HFF-Myc (cell line): ENCODE data around the gene CIDEC.
"Not testable (repeated sequence)": the region's sequence is repeated elsewhere in the genome, so short reads cannot be mapped to it uniquely, and the experiment has no call there.

Experiments
- DNase-seq: peaks from one replicate; pipeline ENCODE4 v3.0.0-alpha.2; 2011; ENCODE audit warnings: low read depth; ENCODE audit errors: extremely low read depth
- H3K4me3 ChIP-seq: replicated peaks from 2 replicates; pipeline ENCODE4 v1.5.1; 2011; ENCODE audit warnings: low read depth, mild to moderate bottlenecking, control low read depth, low read length
- TF ChIP-seq, protein P1 (sequence below): IDR thresholded peaks from 2 replicates; pipeline ENCODE4 v1.5.1; 2012; ENCODE audit warnings: mild to moderate bottlenecking, low read depth, low read length, control low read depth; ENCODE audit errors: missing control alignments

The CIDEC gene

DNA sequence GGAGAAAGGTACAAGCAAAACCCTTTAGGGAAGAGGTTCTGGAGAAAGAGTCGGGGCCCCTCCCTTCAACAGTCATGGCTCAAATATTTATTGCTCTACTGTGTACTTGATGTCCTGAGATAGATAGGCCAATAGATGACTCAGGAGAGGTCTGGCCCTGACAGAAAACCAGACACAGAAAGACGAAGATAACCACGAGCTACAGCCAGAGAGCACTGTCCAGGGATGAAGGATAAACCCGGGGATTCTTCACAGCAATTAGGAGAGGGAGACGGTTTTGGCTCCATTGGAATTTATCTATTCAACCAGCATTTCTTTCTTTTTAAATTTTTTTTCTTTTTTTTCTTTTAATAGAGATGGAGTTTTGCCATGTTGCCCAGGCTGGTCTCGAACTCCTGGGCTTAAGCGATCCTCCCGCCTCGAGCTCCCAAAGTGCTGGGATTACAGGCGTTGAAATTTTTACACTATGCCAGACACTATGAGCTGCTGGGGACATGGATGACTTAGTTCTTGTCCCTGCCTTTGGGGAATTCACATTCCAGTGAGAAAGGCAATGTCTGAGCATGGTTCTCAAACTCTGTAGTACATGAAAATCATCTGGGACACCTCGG, 4.6 kb upstream of the CIDEC start:
- TF ChIP-seq, protein P1, sequence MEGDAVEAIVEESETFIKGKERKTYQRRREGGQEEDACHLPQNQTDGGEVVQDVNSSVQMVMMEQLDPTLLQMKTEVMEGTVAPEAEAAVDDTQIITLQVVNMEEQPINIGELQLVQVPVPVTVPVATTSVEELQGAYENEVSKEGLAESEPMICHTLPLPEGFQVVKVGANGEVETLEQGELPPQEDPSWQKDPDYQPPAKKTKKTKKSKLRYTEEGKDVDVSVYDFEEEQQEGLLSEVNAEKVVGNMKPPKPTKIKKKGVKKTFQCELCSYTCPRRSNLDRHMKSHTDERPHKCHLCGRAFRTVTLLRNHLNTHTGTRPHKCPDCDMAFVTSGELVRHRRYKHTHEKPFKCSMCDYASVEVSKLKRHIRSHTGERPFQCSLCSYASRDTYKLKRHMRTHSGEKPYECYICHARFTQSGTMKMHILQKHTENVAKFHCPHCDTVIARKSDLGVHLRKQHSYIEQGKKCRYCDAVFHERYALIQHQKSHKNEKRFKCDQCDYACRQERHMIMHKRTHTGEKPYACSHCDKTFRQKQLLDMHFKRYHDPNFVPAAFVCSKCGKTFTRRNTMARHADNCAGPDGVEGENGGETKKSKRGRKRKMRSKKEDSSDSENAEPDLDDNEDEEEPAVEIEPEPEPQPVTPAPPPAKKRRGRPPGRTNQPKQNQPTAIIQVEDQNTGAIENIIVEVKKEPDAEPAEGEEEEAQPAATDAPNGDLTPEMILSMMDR, result no peak
- no peak overlapping the region for H3K4me3 ChIP-seq
- peak; percentile 60 for DNase-seq

DNA sequence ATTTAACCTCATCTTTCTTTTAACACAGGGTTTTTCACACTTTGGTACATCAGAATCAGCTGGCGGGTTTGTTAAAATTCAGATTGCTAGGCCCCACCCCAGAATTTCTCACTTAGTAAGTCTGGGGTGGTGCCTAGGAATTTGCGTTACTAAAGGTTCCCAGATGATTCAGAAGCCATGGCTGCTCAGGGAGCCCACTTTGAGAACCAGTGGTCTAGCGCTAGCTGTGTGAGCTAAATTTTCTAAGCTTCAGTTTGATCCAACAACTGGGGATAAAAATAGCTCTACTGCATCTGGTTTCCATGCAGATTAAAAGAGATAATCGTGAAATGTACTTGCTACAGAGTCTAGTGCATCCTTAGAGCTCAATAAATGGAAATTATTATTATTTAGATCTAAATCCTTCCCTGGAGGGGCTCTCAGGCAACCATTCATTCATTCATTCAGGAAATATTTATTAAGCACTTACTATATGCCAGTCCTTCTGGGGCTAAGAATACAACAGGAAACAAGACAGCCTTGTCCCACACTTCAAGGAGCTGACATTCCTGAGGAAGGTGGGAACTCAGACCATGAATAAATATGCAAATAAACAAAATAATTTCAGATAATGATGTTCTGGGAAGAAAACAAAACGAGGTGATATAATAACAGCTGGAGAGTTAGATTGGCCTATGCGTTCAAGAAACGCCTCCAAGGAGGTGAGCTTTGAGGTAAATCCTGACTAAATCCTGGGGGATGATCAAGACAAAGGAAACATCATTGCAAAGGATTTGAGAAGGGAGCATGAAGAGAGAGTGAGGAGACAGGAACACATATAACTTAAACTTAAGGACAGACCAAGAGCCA, 3.9 kb upstream of the CIDEC start:
- no peak overlapping the region for H3K4me3 ChIP-seq
- TF ChIP-seq, protein P1, result no peak
- DNase-seq, result no peak

DNA sequence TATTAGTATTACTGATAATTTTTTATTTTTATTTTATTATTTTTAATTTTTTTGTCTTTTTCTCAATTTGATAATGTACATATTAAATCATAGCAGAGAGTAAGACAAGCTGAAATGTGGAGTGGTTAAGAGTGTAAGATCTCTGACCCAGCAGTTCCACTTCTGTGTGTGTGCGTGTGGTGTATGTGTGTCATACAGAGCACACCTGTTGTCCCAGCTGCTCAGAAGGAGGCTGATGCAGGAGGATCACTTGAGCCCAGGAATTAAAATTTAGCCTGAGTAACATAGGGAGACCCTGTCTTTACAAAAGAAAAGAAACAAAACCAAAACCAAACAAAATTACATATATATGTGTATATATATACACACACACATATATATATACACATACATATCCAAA, 1.4 kb upstream of the CIDEC start:
- TF ChIP-seq, protein P1, result no peak
- H3K4me3 ChIP-seq, result no peak overlapping the region
- DNase-seq, result no peak

DNA sequence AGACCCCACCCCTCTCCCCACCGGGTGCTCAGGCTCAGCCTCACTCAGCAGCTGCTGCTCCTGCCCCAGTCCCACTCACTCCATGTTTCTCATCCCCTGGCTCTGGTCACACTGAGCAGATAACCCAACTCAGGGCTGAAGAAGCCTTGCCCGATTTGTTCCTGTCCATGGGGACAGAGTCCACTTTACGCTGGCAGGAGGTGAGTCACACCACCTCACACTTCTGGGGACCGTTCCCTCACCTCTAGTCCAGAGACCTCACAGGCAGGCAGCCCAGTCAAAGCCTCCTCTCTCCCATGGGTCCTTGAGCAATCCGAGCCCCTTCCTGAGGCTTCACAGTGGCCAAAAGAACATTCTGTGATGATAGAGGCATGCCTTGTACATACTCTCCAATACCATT, 1.4 kb downstream of the CIDEC start:
- H3K4me3 ChIP-seq, result no peak overlapping the region

DNA sequence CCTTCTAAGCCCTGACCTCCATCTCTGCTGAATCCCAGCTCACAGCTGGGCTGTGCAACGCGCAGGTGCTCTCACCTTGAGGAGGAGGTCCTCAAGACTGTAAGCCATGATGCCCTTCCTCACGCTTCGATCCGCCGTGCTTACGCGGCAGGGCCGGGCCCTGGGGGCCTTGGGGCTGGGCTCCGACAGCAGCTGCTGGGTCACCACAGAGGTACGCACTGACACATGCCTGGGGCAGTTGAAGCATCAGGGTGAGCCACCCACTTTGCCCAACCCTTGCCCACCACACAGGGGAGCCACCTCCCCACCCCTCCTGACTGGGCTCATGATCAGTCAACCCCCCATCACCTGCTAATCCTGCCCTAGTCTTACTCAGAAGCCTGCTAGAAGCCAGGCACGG, 3.1 kb downstream of the CIDEC start:
- TF ChIP-seq, protein P1, result no peak
- H3K4me3 ChIP-seq, result no peak overlapping the region
- DNase-seq, result no peak

More for the DNA sequence above, 1.4 kb downstream of the CIDEC start:
- DNase-seq, result no peak
- TF ChIP-seq, protein P1, result no peak

DNA sequence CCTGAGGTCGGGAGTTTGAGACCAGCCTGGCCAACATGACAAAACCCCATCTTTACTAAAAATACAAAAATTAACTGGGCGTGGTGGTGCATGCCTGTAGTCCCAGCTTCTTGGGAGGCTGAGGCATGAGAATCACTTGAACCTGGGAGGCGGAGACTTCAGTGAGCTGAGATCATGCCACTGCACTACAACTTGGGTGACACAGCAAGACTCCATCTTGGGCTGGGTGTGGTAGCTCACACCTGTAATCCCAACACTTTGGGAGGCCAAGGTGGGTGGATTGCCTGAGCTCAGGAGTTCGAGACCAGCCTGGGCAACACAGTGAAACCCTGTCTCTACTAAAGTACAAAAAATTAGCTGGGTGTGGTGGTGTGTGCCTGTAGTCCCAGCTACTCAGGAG, 3.8 kb downstream of the CIDEC start:
- H3K4me3 ChIP-seq, DNase-seq: not testable (repeated sequence)

DNA sequence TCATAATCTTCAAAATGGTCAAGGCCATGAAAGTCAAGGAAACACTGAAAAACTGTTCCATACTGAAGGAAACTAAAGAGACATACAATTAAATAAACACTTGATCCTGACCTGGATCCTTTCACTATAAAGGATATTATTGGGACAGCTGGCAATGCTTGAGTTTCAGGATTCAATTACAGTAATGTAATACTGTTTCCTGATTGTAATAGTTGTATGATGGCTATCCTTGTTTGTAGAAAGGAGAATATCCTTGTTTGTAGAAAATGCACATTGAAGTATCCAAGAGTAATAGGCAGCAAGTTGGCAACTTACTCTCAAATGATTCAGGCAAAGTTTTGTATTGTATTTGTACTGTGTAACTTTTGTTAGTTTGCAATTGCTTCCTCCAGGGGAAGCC, 4.6 kb downstream of the CIDEC start:
- H3K4me3 ChIP-seq, result no peak overlapping the region
- TF ChIP-seq, protein P1, result no peak
- DNase-seq, result no peak

DNA sequence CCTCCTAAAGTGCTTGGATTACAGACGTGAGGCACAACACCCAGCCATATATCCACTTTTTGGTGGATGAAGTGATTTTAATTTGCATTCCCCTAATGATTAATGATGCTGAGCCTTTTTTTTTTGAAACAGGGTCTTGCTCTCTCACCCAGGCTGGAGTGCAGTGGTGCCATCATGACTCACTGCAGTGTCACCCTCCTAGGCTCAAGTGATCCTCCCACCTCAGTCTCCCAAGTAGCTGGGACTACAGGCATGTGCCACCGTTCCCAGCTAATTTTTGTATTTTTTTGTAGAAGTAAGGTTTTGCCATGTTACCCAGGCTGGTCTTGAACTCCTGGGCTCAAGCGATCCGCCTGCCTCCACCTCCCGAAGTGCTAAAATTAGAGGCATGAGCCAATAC, 8.0 kb downstream of the CIDEC start:
- DNase-seq, result not testable (repeated sequence)

More for the DNA sequence above, 8.0 kb downstream of the CIDEC start:
- H3K4me3 ChIP-seq, result not testable (repeated sequence)
